H9 (cell line): ENCODE data around the gene KRTAP5-11. TPM values are rescaled to one million over a fixed set of nuclear protein-coding genes. Genes with fewer than 3 reads are reported as not detected.

ENCODE experiments used
- DNase-seq: peaks from one replicate; pipeline ENCODE4 v3.0.0-alpha.2; 2017
- H2AFZ ChIP-seq: one replicate; pipeline ENCODE4 v1.6.1; 2013; ENCODE audit warnings: mild to moderate bottlenecking, low read length, control low read depth, moderate library complexity
- H2AK5ac ChIP-seq: 2 replicates; pipeline ENCODE4 v1.6.1; 2013; ENCODE audit warnings: low read length, control low read depth, mixed read lengths; ENCODE audit not compliant: insufficient read length
- H2BK120ac ChIP-seq: one replicate; pipeline ENCODE4 v1.6.1; 2013; ENCODE audit warnings: low read depth, mild to moderate bottlenecking, low read length, control low read depth, inconsistent platforms; ENCODE audit not compliant: poor library complexity, severe bottlenecking
- H2BK12ac ChIP-seq: 2 replicates; pipeline ENCODE4 v1.6.1; 2013; ENCODE audit warnings: low read length, control low read depth, mixed read lengths, low read depth; ENCODE audit not compliant: insufficient read length
- H2BK15ac ChIP-seq: 2 replicates; pipeline ENCODE4 v1.6.1; 2013; ENCODE audit warnings: low read depth, low read length, control low read depth
- H2BK20ac ChIP-seq: one replicate; pipeline ENCODE4 v1.6.1; 2013; ENCODE audit warnings: low read depth, mild to moderate bottlenecking, low read length, control low read depth, inconsistent platforms; ENCODE audit not compliant: poor library complexity, severe bottlenecking
- H2BK5ac ChIP-seq: 2 replicates; pipeline ENCODE4 v1.6.1; 2013; ENCODE audit warnings: low read length, control low read depth, mixed read lengths; ENCODE audit not compliant: insufficient read length
- H3K14ac ChIP-seq: 2 replicates; pipeline ENCODE4 v1.6.1; 2013; ENCODE audit warnings: low read length, control low read depth; ENCODE audit not compliant: insufficient read depth
- H3K18ac ChIP-seq: 2 replicates; pipeline ENCODE4 v1.6.1; 2013; ENCODE audit warnings: low read depth, mild to moderate bottlenecking, mixed read lengths, low read length, control low read depth; ENCODE audit not compliant: insufficient read length
- H3K23ac ChIP-seq: 2 replicates; pipeline ENCODE4 v1.6.1; 2013; ENCODE audit warnings: low read length, control low read depth, mixed read lengths, low read depth; ENCODE audit not compliant: insufficient read length
- H3K23me2 ChIP-seq: 2 replicates; pipeline ENCODE4 v1.6.1; 2013; ENCODE audit warnings: low read depth, mild to moderate bottlenecking, mixed read lengths, low read length, control low read depth; ENCODE audit not compliant: insufficient read length, poor library complexity, severe bottlenecking
- H3K27ac ChIP-seq: 2 replicates; pipeline ENCODE4 v1.5.1; 2013; ENCODE audit warnings: low read length, control low read depth, mixed read lengths, low read depth; ENCODE audit not compliant: insufficient read length
- H3K27me3 ChIP-seq: 2 replicates; pipeline ENCODE4 v1.6.1; 2013; ENCODE audit warnings: low read length, control low read depth, inconsistent platforms; ENCODE audit not compliant: insufficient read depth
- H3K4ac ChIP-seq: 2 replicates; pipeline ENCODE4 v1.6.1; 2013; ENCODE audit warnings: low read depth, mild to moderate bottlenecking, control low read depth, inconsistent platforms, low read length, moderate library complexity
- H3K4me1 ChIP-seq: 2 replicates; pipeline ENCODE4 v1.6.1; 2013; ENCODE audit warnings: low read length, control low read depth, inconsistent platforms; ENCODE audit not compliant: insufficient read depth
- H3K4me2 ChIP-seq: 2 replicates; pipeline ENCODE4 v1.6.1; 2013; ENCODE audit warnings: low read length, control low read depth, mixed read lengths; ENCODE audit not compliant: insufficient read length, insufficient read depth
- H3K56ac ChIP-seq: 2 replicates; pipeline ENCODE4 v1.6.1; 2013; ENCODE audit warnings: low read depth, mild to moderate bottlenecking, mixed read lengths, low read length, control low read depth; ENCODE audit not compliant: insufficient read length
- H3K79me1 ChIP-seq: 2 replicates; pipeline ENCODE4 v1.6.1; 2013; ENCODE audit warnings: low read depth, mild to moderate bottlenecking, moderate library complexity, low read length, control low read depth, inconsistent platforms; ENCODE audit not compliant: insufficient read depth, poor library complexity, severe bottlenecking
- H3K79me2 ChIP-seq: 2 replicates; pipeline ENCODE4 v1.6.1; 2013; ENCODE audit warnings: low read length, control low read depth, inconsistent platforms; ENCODE audit not compliant: insufficient read depth
- H3K9ac ChIP-seq: 2 replicates; pipeline ENCODE4 v1.6.1; 2013; ENCODE audit warnings: low read length, control low read depth, mixed read lengths; ENCODE audit not compliant: insufficient read length; ENCODE audit errors: extremely low read depth
- H3K9me3 ChIP-seq: one replicate; pipeline ENCODE4 v1.6.1; 2013; ENCODE audit warnings: low read depth, low read length, inconsistent platforms; ENCODE audit not compliant: control insufficient read depth
- H3T11ph ChIP-seq: one replicate; pipeline ENCODE4 v1.6.1; 2013; ENCODE audit warnings: mild to moderate bottlenecking, low read length, control low read depth, inconsistent platforms
- H4K20me1 ChIP-seq: one replicate; pipeline ENCODE4 v1.6.1; 2013; ENCODE audit not compliant: control insufficient read depth, insufficient read length, insufficient read depth
- H4K5ac ChIP-seq: 2 replicates; pipeline ENCODE4 v1.6.1; 2013; ENCODE audit warnings: low read depth, mild to moderate bottlenecking, mixed read lengths, low read length, control low read depth; ENCODE audit not compliant: insufficient read length
- H4K8ac ChIP-seq: replicated peaks from 2 replicates; pipeline ENCODE4 v1.6.1; 2013; ENCODE audit warnings: low read length, control low read depth, mixed read lengths, low read depth; ENCODE audit not compliant: insufficient read length
- H4K91ac ChIP-seq: 2 replicates; pipeline ENCODE4 v1.6.1; 2013; ENCODE audit warnings: low read depth, mild to moderate bottlenecking, moderate library complexity, mixed read lengths, low read length, control low read depth; ENCODE audit not compliant: insufficient read length
- H3K27ac Mint-ChIP-seq, 3 experiments: 2 replicates in 2 of 3; 3 replicates in 1 of 3; pipeline ENCODE4 v1.8.0; 2020 to 2021; ENCODE audit warnings: mixed read lengths in 3 of 3, mild to moderate bottlenecking in 1 of 3, moderate library complexity in 1 of 3
- H3K27me3 Mint-ChIP-seq: 2 replicates; pipeline ENCODE4 v1.8.0; 2021; ENCODE audit warnings: low read depth, mild to moderate bottlenecking, moderate library complexity, mixed read lengths
- H3K36me3 Mint-ChIP-seq, 3 experiments: 2 replicates in 2 of 3; 3 replicates in 1 of 3; pipeline ENCODE4 v1.8.0; 2020 to 2021; ENCODE audit warnings: low read depth in 3 of 3, mixed read lengths in 3 of 3; ENCODE audit not compliant: insufficient read depth in 1 of 3
- H3K4me1 Mint-ChIP-seq, 2 experiments: 2 replicates each; pipeline ENCODE4 v1.8.0; 2020; ENCODE audit warnings: mixed read lengths in 2 of 2
- H3K4me3 Mint-ChIP-seq, 2 experiments: 2 replicates in 1 of 2; 3 replicates in 1 of 2; pipeline ENCODE4 v1.8.0; 2020 to 2021; ENCODE audit warnings: mild to moderate bottlenecking in 2 of 2, mixed read lengths in 2 of 2, moderate library complexity in 1 of 2
- H3K9me3 Mint-ChIP-seq, 2 experiments: 2 replicates in 1 of 2; 3 replicates in 1 of 2; pipeline ENCODE4 v1.8.0; 2020; ENCODE audit warnings: mild to moderate bottlenecking in 2 of 2, mixed read lengths in 2 of 2, moderate library complexity in 1 of 2
- CTCF ChIP-seq: fragments of 200-600 bp; sonication (generic); conservative IDR thresholded peaks from 3 replicates; pipeline ENCODE4 v1.8.0; 2021; ENCODE audit warnings: antibody characterized with exemption, mild to moderate bottlenecking
- WGBS: extraction: QIAGEN DNeasy Blood & Tissue Kit; methylation state at CpG from one replicate; pipeline ENCODE4 v1.1.7; 2013; ENCODE audit warnings: missing lambda C conversion rate, low lambda C conversion rate, mixed read lengths; ENCODE audit not compliant: insufficient read length; ENCODE audit errors: extremely low coverage; 5-methylcytosine and 5-hydroxymethylcytosine counted together
- total RNA-seq: library from RNA; stranded (reverse); gene quantifications from 2 replicates; pipeline ENCODE4 v1.2.1, GENCODE V29; 2021

The KRTAP5-11 gene
- total RNA-seq, 1 experiment from 2014 or later: not detected

GRCh38 chr11:71548716-71549151 lies 33.9 kb downstream of the KRTAP5-11 start:
- Histone ChIP-seq H2BK12ac (no peak overlapping the region), H4K20me1 (no peaks in the 10 kb centered on the region), H3K23ac (no peak overlapping the region), H2BK5ac (no peak overlapping the region), H4K5ac (no peak overlapping the region), H3K9me3 (no peaks in the 10 kb centered on the region), H3K27ac (no peak overlapping the region), H3T11ph (no peak overlapping the region), H3K79me1 (no peaks in the 10 kb centered on the region), H2BK15ac (no peak overlapping the region), H4K91ac (no peak overlapping the region), H3K56ac (no peak overlapping the region), H3K79me2 (no peaks in the 10 kb centered on the region), H3K14ac (no peak overlapping the region), H3K23me2 (no peaks in the 10 kb centered on the region), H4K8ac (no peak overlapping the region), H2AK5ac (no peak overlapping the region), H3K4ac (no peak overlapping the region), H3K27me3 (no peaks in the 10 kb centered on the region), H2BK120ac (no peak overlapping the region), H3K4me1 (no peaks in the 10 kb centered on the region), H3K18ac (no peak overlapping the region), H2BK20ac (no peak overlapping the region), H3K9ac (no peak overlapping the region), H3K4me2 (no peak overlapping the region), H2AFZ (no peak overlapping the region)
- H3K36me3 Mint-ChIP-seq: peaks cover 0 to 13% (median 6%) of the 10 kb centered on the region in 3 experiments; a peak in 6 of 7 replicates
- no peak for DNase-seq
- H3K4me3 Mint-ChIP-seq: no peak overlapping the region
- peaks cover 8 to 10% of the 10 kb centered on the region in 2 experiments; a peak in 4 of 5 replicates for H3K9me3 Mint-ChIP-seq
- WGBS: no CpG with 5 or more reads among the region's 5 CpGs
- no peak overlapping the region for H3K27ac Mint-ChIP-seq
- peaks cover 44% of the 10 kb centered on the region for H3K27me3 Mint-ChIP-seq
- peaks cover 24 to 27% of the 10 kb centered on the region in 2 experiments for H3K4me1 Mint-ChIP-seq
- no peak for TF ChIP-seq CTCF
